Measurements from ENCODE around the gene DENND2A. TPM values are rescaled to one million over a fixed set of nuclear protein-coding genes. Genes with fewer than 3 reads are reported as not detected.
A peak's percentile ranks its signal among the peaks of the same experiment; 100 is the strongest.

DENND2A gene
- total and polyA plus RNA-seq, 4 donors, result 1.2 to 7.4 (median 2.3) TPM

DNA sequence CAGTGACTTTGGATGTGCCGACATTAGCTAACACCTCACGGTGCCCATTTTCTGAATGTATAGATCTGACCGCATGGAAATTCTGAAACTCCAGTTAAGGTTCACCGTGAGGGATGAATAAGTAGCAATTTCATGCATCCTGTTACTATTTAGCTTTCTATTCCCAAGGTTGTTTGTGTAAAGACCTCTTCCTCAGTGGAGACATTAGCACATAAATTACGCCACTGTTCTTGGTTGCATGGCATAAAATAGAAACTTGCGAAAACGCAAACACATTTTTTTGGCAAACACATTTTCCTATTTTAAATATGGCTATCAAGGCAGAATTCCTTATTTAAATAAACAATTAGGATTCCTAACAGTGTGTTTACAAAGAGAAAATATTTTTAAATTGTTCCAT, 36.5 kb downstream of the DENND2A start:
- no peaks in the 10 kb centered on the region for H3K36me3 ChIP-seq (ENCODE audit: control insufficient read depth in 4 of 4, insufficient read depth in 3 of 4, low read depth in 1 of 4, low read length in 3 of 4)
- no peaks in the 10 kb centered on the region for H3K27me3 ChIP-seq (ENCODE audit: control insufficient read depth in 4 of 4, insufficient read depth in 4 of 4, low read length in 3 of 4)
- H3K9me3 ChIP-seq (ENCODE audit: control insufficient read depth in 4 of 4, low read length in 3 of 4), result no peaks in the 10 kb centered on the region
- no peak for DNase-seq (ENCODE audit: low spot score)
- no peak overlapping the region for H3K27ac ChIP-seq (ENCODE audit: low read depth in 1 of 2, low read length in 2 of 2)
- TF ChIP-seq, protein P1, sequence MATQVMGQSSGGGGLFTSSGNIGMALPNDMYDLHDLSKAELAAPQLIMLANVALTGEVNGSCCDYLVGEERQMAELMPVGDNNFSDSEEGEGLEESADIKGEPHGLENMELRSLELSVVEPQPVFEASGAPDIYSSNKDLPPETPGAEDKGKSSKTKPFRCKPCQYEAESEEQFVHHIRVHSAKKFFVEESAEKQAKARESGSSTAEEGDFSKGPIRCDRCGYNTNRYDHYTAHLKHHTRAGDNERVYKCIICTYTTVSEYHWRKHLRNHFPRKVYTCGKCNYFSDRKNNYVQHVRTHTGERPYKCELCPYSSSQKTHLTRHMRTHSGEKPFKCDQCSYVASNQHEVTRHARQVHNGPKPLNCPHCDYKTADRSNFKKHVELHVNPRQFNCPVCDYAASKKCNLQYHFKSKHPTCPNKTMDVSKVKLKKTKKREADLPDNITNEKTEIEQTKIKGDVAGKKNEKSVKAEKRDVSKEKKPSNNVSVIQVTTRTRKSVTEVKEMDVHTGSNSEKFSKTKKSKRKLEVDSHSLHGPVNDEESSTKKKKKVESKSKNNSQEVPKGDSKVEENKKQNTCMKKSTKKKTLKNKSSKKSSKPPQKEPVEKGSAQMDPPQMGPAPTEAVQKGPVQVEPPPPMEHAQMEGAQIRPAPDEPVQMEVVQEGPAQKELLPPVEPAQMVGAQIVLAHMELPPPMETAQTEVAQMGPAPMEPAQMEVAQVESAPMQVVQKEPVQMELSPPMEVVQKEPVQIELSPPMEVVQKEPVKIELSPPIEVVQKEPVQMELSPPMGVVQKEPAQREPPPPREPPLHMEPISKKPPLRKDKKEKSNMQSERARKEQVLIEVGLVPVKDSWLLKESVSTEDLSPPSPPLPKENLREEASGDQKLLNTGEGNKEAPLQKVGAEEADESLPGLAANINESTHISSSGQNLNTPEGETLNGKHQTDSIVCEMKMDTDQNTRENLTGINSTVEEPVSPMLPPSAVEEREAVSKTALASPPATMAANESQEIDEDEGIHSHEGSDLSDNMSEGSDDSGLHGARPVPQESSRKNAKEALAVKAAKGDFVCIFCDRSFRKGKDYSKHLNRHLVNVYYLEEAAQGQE (IDR thresholded peaks at IDR 0.05), result no peak
- TF ChIP-seq RXRA (IDR thresholded peaks at IDR 0.05), result peak in 1 of 2 donors; percentile 7
- H3K4me1 ChIP-seq (ENCODE audit: control insufficient read depth in 4 of 4, insufficient read depth in 4 of 4, low read length in 3 of 4), result peaks cover 0 to 7% (median under 1%) of the 10 kb centered on the region in 4 donors
- 90% methylated on average over 7 of the region's 7 CpGs for WGBS
- H3K9ac ChIP-seq (ENCODE audit: low read depth in 1 of 2, low read length in 2 of 2), result no peak overlapping the region
- no peak overlapping the region for H3K4me3 ChIP-seq (ENCODE audit: low read depth in 1 of 3, low read length in 3 of 3)

DNA sequence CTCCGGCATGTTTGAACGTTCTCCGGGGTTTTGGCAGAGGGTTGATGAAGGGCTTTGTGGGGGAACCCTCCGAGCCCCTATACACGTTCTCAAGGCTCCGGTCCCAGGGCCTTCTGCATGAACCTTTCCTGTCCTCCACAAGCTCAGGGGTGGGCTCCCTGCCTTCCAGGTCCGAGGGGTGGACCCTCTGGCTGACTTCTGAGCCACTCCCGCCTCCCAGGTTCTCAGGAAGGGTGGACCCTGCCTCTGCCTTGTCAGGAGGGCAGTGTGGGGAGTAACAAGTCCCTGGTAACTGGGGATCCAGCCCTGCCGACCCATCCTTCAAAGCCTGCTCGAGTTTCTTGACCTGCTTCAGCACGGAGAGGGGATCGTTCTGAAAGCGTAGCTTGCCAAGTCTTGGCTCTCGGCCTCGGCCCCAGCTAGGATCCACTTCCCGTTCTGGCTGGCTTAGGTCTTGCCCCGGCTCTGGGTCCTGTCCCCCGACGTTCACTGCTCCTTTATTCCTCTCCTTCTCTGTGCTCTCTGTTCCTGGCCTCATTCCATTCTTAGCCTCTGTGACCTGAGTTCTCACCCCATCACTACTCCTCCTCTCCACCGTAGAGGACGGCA, 38.9 kb downstream of the DENND2A start:
- no peaks in the 10 kb centered on the region for H3K36me3 ChIP-seq (ENCODE audit: control insufficient read depth in 4 of 4, insufficient read depth in 3 of 4, low read depth in 1 of 4, low read length in 3 of 4)
- no peaks in the 10 kb centered on the region for H3K9me3 ChIP-seq (ENCODE audit: control insufficient read depth in 4 of 4, low read length in 3 of 4)
- H3K27me3 ChIP-seq (ENCODE audit: control insufficient read depth in 4 of 4, insufficient read depth in 4 of 4, low read length in 3 of 4), result no peaks in the 10 kb centered on the region
- H3K27ac ChIP-seq (ENCODE audit: low read depth in 1 of 2, low read length in 2 of 2), result peak overlapping the region in 1 of 2 donors; percentile 31
- H3K4me3 ChIP-seq (ENCODE audit: low read depth in 1 of 3, low read length in 3 of 3), result no peak overlapping the region
- TF ChIP-seq RXRA (IDR thresholded peaks at IDR 0.05) (peak; percentile 8 to 13), RAD21 (IDR thresholded peaks at IDR 0.05) (no peak), TAF1 (conservative IDR thresholded peaks at IDR 0.05) (no peak)
- no peak overlapping the region for H3K9ac ChIP-seq (ENCODE audit: low read depth in 1 of 2, low read length in 2 of 2)
- H3K4me1 ChIP-seq (ENCODE audit: control insufficient read depth in 4 of 4, insufficient read depth in 4 of 4, low read length in 3 of 4), result peaks cover 0 to 3% (median 0%) of the 10 kb centered on the region in 4 donors
- WGBS, result 87% methylated on average over 21 of the region's 21 CpGs
- DNase-seq (ENCODE audit: low spot score), result no peak

DNA sequence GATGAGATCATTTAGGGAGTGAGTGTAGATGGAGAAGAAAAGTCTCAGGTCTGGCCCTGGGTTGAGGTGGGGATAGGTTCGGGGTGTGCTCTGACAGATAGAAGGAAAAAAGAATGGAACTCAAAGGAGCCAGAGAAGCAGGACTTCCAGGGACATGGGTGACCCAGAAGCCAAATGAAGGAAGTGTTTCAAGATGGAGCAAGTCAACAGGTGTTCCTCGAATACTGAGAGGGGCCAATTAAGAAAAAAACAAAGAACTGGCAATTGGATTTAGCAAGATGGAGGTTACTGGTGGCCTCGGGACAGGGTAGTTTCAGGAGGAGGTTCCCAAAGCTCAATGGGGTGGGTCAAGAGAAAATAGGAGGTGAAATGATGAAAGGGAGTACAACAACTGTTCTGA, 40.3 kb downstream of the DENND2A start:
- WGBS, result 91% methylated on average over 3 of the region's 3 CpGs
- no peak for DNase-seq (ENCODE audit: low spot score)
- Histone ChIP-seq H3K36me3 (ENCODE audit: control insufficient read depth in 4 of 4, insufficient read depth in 3 of 4, low read depth in 1 of 4, low read length in 3 of 4) (no peaks in the 10 kb centered on the region), H3K27ac (ENCODE audit: low read depth in 1 of 2, low read length in 2 of 2) (no peak overlapping the region), H3K4me3 (ENCODE audit: low read depth in 1 of 3, low read length in 3 of 3) (no peak overlapping the region), H3K9ac (ENCODE audit: low read depth in 1 of 2, low read length in 2 of 2) (no peak overlapping the region), H3K27me3 (ENCODE audit: control insufficient read depth in 4 of 4, insufficient read depth in 4 of 4, low read length in 3 of 4) (no peaks in the 10 kb centered on the region), H3K4me1 (ENCODE audit: control insufficient read depth in 4 of 4, insufficient read depth in 4 of 4, low read length in 3 of 4) (peaks cover 0 to 1% (median 0%) of the 10 kb centered on the region in 4 donors), H3K9me3 (ENCODE audit: control insufficient read depth in 4 of 4, low read length in 3 of 4) (no peaks in the 10 kb centered on the region)
- no peak for TF ChIP-seq SP1 (IDR thresholded peaks at IDR 0.05)
- TF ChIP-seq, protein P2, sequence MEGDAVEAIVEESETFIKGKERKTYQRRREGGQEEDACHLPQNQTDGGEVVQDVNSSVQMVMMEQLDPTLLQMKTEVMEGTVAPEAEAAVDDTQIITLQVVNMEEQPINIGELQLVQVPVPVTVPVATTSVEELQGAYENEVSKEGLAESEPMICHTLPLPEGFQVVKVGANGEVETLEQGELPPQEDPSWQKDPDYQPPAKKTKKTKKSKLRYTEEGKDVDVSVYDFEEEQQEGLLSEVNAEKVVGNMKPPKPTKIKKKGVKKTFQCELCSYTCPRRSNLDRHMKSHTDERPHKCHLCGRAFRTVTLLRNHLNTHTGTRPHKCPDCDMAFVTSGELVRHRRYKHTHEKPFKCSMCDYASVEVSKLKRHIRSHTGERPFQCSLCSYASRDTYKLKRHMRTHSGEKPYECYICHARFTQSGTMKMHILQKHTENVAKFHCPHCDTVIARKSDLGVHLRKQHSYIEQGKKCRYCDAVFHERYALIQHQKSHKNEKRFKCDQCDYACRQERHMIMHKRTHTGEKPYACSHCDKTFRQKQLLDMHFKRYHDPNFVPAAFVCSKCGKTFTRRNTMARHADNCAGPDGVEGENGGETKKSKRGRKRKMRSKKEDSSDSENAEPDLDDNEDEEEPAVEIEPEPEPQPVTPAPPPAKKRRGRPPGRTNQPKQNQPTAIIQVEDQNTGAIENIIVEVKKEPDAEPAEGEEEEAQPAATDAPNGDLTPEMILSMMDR (IDR thresholded peaks at IDR 0.05; ENCODE audit: low read depth, low read length, missing input control), result no peak
- TF ChIP-seq HNF4A (conservative IDR thresholded peaks at IDR 0.05), result no peak
- TF ChIP-seq, protein P3, sequence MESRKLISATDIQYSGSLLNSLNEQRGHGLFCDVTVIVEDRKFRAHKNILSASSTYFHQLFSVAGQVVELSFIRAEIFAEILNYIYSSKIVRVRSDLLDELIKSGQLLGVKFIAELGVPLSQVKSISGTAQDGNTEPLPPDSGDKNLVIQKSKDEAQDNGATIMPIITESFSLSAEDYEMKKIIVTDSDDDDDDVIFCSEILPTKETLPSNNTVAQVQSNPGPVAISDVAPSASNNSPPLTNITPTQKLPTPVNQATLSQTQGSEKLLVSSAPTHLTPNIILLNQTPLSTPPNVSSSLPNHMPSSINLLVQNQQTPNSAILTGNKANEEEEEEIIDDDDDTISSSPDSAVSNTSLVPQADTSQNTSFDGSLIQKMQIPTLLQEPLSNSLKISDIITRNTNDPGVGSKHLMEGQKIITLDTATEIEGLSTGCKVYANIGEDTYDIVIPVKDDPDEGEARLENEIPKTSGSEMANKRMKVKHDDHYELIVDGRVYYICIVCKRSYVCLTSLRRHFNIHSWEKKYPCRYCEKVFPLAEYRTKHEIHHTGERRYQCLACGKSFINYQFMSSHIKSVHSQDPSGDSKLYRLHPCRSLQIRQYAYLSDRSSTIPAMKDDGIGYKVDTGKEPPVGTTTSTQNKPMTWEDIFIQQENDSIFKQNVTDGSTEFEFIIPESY (IDR thresholded peaks at IDR 0.05), result no peak
- TF ChIP-seq, protein P4, sequence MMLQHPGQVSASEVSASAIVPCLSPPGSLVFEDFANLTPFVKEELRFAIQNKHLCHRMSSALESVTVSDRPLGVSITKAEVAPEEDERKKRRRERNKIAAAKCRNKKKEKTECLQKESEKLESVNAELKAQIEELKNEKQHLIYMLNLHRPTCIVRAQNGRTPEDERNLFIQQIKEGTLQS (IDR thresholded peaks at IDR 0.05), result no peak
- TF ChIP-seq HNF4G (IDR thresholded peaks at IDR 0.05), result no peak
- TF ChIP-seq FOXA2 (IDR thresholded peaks at IDR 0.05), result no peak
- no peak for TF ChIP-seq NR2F2 (IDR thresholded peaks at IDR 0.05)
- TF ChIP-seq, protein P1 (IDR thresholded peaks at IDR 0.05), result no peak
- TF ChIP-seq JUND (IDR thresholded peaks at IDR 0.05), result no peak
- TF ChIP-seq RAD21 (IDR thresholded peaks at IDR 0.05), result no peak
- TF ChIP-seq YY1 (IDR thresholded peaks at IDR 0.05), result no peak
- no peak for TF ChIP-seq TAF1 (conservative IDR thresholded peaks at IDR 0.05)
- TF ChIP-seq FOXA1 (IDR thresholded peaks at IDR 0.05), result no peak
- TF ChIP-seq, protein P5, sequence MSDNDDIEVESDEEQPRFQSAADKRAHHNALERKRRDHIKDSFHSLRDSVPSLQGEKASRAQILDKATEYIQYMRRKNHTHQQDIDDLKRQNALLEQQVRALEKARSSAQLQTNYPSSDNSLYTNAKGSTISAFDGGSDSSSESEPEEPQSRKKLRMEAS (IDR thresholded peaks at IDR 0.05), result no peak

Data from liver (tissue), 9 donors.